Karpas-422 (cell line): Measurements from ENCODE around the gene DENND6A. TPM values are rescaled to one million over a fixed set of nuclear protein-coding genes. Genes with fewer than 3 reads are reported as not detected.
A peak's percentile ranks its signal among the peaks of the same experiment; 100 is the strongest.
"Not testable (repeated sequence)": the region's sequence is repeated elsewhere in the genome, so short reads cannot be mapped to it uniquely, and the experiment has no call there.

Experiments
- DNase-seq: peaks from one replicate; pipeline ENCODE4 v3.0.0-alpha.2; 2015
- H2AFZ ChIP-seq: fragments of 200-600 bp; sonication (generic); 2 replicates; pipeline ENCODE4 v1.6.1; 2014; ENCODE audit warnings: antibody characterized with exemption, low read length, mixed read lengths
- H3K27ac ChIP-seq: fragments of 200-600 bp; sonication (generic); 2 replicates; pipeline ENCODE4 v1.5.1; 2014; ENCODE audit warnings: mild to moderate bottlenecking, low read length, moderate library complexity
- H3K27me3 ChIP-seq: fragments of 200-600 bp; sonication (generic); 2 replicates; pipeline ENCODE4 v1.6.1; 2014; ENCODE audit warnings: low read length, mixed read lengths
- H3K36me3 ChIP-seq: fragments of 200-600 bp; sonication (generic); 2 replicates; pipeline ENCODE4 v1.6.1; 2014; ENCODE audit warnings: low read length, mixed read lengths; ENCODE audit not compliant: insufficient read depth
- H3K4me1 ChIP-seq: fragments of 200-600 bp; sonication (generic); 2 replicates; pipeline ENCODE4 v1.6.1; 2014; ENCODE audit warnings: mild to moderate bottlenecking, low read length, mixed read lengths
- H3K4me2 ChIP-seq: fragments of 200-600 bp; sonication (generic); 2 replicates; pipeline ENCODE4 v1.6.1; 2014; ENCODE audit warnings: low read length, low read depth, mild to moderate bottlenecking; ENCODE audit not compliant: poor library complexity, severe bottlenecking
- H3K4me3 ChIP-seq: fragments of 200-600 bp; sonication (generic); 2 replicates; pipeline ENCODE4 v1.5.1; 2014; ENCODE audit warnings: mild to moderate bottlenecking, antibody characterized with exemption, low read length, mixed read lengths
- H3K79me2 ChIP-seq: fragments of 200-600 bp; sonication (generic); 2 replicates; pipeline ENCODE4 v1.6.1; 2014; ENCODE audit warnings: mild to moderate bottlenecking, low read length, mixed read lengths
- H3K9ac ChIP-seq: fragments of 200-600 bp; sonication (generic); 2 replicates; pipeline ENCODE4 v1.6.0; 2014; ENCODE audit warnings: low read length
- H3K9me2 ChIP-seq: fragments of 200-600 bp; sonication (generic), shearing (Covaris generic); replicated peaks from 2 replicates; pipeline ENCODE4 v1.6.0; 2014; ENCODE audit warnings: mild to moderate bottlenecking, low read length, moderate library complexity; ENCODE audit not compliant: insufficient read depth
- H3K9me3 ChIP-seq: fragments of 300-700, 200-600 bp; sonication (generic); 2 replicates; pipeline ENCODE4 v1.6.1; 2014; ENCODE audit warnings: low read length, mixed read lengths
- H4K20me1 ChIP-seq: fragments of 200-600 bp; sonication (generic); 2 replicates; pipeline ENCODE4 v1.6.1; 2014; ENCODE audit warnings: mild to moderate bottlenecking, antibody characterized with exemption, low read length, low read depth; ENCODE audit not compliant: insufficient read depth
- total RNA-seq: library from RNA; depleted of rRNA; stranded (reverse); fragments of >200 nt; shearing (Covaris generic); gene quantifications from 2 replicates; pipeline ENCODE4 v1.2.3, GENCODE V29; 2014; ENCODE audit warnings: low replicate concordance

The DENND6A gene
- total RNA-seq, 1 experiment from 2014 or later, result 61.4 TPM

- peaks cover 33% of the 10 kb centered on the region for H3K36me3 ChIP-seq
- no peak overlapping the region for H2AFZ ChIP-seq
- H4K20me1 ChIP-seq, result no peaks in the 10 kb centered on the region
- H3K79me2 ChIP-seq, result 0 out of 2 replicates have a peak, but pooled peaks cover 2% of the 10 kb centered on the region
- DNase-seq, result no peak
- H3K27ac ChIP-seq, result no peak overlapping the region
- H3K4me3 ChIP-seq, result no peak overlapping the region
- no peaks in the 10 kb centered on the region for H3K4me1 ChIP-seq
- H3K9ac ChIP-seq, result no peak overlapping the region
- H3K9me3 ChIP-seq, result no peaks in the 10 kb centered on the region
- no peak overlapping the region for H3K4me2 ChIP-seq
- H3K27me3 ChIP-seq, result no peaks in the 10 kb centered on the region
- no peaks in the 10 kb centered on the region for H3K9me2 ChIP-seq
Observed at GRCh38 chr3:57622362-57622761, 70.5 kb downstream of the DENND6A start.

GRCh38 chr3:57617739-57618138, 75.1 kb downstream of the DENND6A start:
- Histone ChIP-seq H3K4me2 (no peak overlapping the region), H3K4me3 (no peak overlapping the region), H3K79me2 (0 out of 2 replicates have a peak, but pooled peaks cover 2% of the 10 kb centered on the region), H3K36me3 (peaks cover 9% of the 10 kb centered on the region; the same call in 1 of the 2 replicates), H3K9ac (no peak overlapping the region), H3K27ac (no peak overlapping the region), H3K9me2 (no peaks in the 10 kb centered on the region), H2AFZ (no peak overlapping the region), H4K20me1 (no peaks in the 10 kb centered on the region), H3K27me3 (no peaks in the 10 kb centered on the region), H3K4me1 (no peaks in the 10 kb centered on the region), H3K9me3 (no peaks in the 10 kb centered on the region)
- DNase-seq, result no peak

GRCh38 chr3:57616233-57616632, 76.6 kb downstream of the DENND6A start:
- Histone ChIP-seq H4K20me1 (no peaks in the 10 kb centered on the region), H3K79me2 (0 out of 2 replicates have a peak, but pooled peaks cover 2% of the 10 kb centered on the region), H3K9ac (no peak overlapping the region), H3K4me3 (no peak overlapping the region), H3K9me2 (no peaks in the 10 kb centered on the region), H3K27me3 (no peaks in the 10 kb centered on the region), H2AFZ (no peak overlapping the region), H3K36me3 (peaks cover 3% of the 10 kb centered on the region; the same call in 1 of the 2 replicates), H3K27ac (no peak overlapping the region), H3K9me3 (no peaks in the 10 kb centered on the region), H3K4me2 (no peak overlapping the region), H3K4me1 (no peaks in the 10 kb centered on the region)
- no peak for DNase-seq

GRCh38 chr3:57611870-57612269, 81.0 kb downstream of the DENND6A start:
- H3K36me3 ChIP-seq, H3K4me3 ChIP-seq, H3K9ac ChIP-seq, H4K20me1 ChIP-seq, H3K4me2 ChIP-seq, H3K4me1 ChIP-seq, H3K9me2 ChIP-seq, H2AFZ ChIP-seq, DNase-seq, H3K79me2 ChIP-seq, H3K27me3 ChIP-seq, H3K9me3 ChIP-seq, H3K27ac ChIP-seq: not testable (repeated sequence)

- peaks cover 25% of the 10 kb centered on the region for H3K36me3 ChIP-seq
- no peak overlapping the region for H2AFZ ChIP-seq
- H3K27me3 ChIP-seq, result no peaks in the 10 kb centered on the region
- no peak overlapping the region for H3K4me3 ChIP-seq
- H3K27ac ChIP-seq, result no peak overlapping the region
- H3K79me2 ChIP-seq, result peaks cover 7% of the 10 kb centered on the region
- no peak overlapping the region for H3K4me2 ChIP-seq
- no peaks in the 10 kb centered on the region for H4K20me1 ChIP-seq
- no peak overlapping the region for H3K9ac ChIP-seq
- no peaks in the 10 kb centered on the region for H3K9me2 ChIP-seq
- DNase-seq, result no peak
- no peaks in the 10 kb centered on the region for H3K4me1 ChIP-seq
- H3K9me3 ChIP-seq, result peaks cover 11% of the 10 kb centered on the region
Observed at GRCh38 chr3:57605683-57606082, 87.2 kb downstream of the DENND6A start.

GRCh38 chr3:57604971-57605370, 87.9 kb downstream of the DENND6A start:
- no peak overlapping the region for H3K27ac ChIP-seq
- H3K4me3 ChIP-seq, result no peak overlapping the region
- no peaks in the 10 kb centered on the region for H3K27me3 ChIP-seq
- no peak overlapping the region for H3K9ac ChIP-seq
- H3K4me1 ChIP-seq, result no peaks in the 10 kb centered on the region
- peaks cover 25% of the 10 kb centered on the region for H3K36me3 ChIP-seq
- no peak overlapping the region for H2AFZ ChIP-seq
- H3K9me2 ChIP-seq, result no peaks in the 10 kb centered on the region
- no peak for DNase-seq
- peaks cover 7% of the 10 kb centered on the region for H3K79me2 ChIP-seq
- H3K4me2 ChIP-seq, result no peak overlapping the region
- H3K9me3 ChIP-seq, result peaks cover 11% of the 10 kb centered on the region
- H4K20me1 ChIP-seq, result no peaks in the 10 kb centered on the region

- no peaks in the 10 kb centered on the region for H3K27me3 ChIP-seq
- H3K9ac ChIP-seq, result no peak overlapping the region
- peaks cover 13% of the 10 kb centered on the region for H3K36me3 ChIP-seq
- H3K9me2 ChIP-seq, result no peaks in the 10 kb centered on the region
- H2AFZ ChIP-seq, result no peak overlapping the region
- H4K20me1 ChIP-seq, result no peaks in the 10 kb centered on the region; the same call in 1 of the 2 replicates
- H3K4me2 ChIP-seq, result no peak overlapping the region
- peaks cover 42% of the 10 kb centered on the region for H3K79me2 ChIP-seq
- H3K9me3 ChIP-seq, result peaks cover under 1% of the 10 kb centered on the region
- peaks cover 18% of the 10 kb centered on the region for H3K4me1 ChIP-seq
- DNase-seq, result no peak
- no peak overlapping the region for H3K4me3 ChIP-seq
- H3K27ac ChIP-seq, result no peak overlapping the region
Observed at GRCh38 chr3:57600195-57600594, 92.7 kb downstream of the DENND6A start.

- Histone ChIP-seq H3K9me2 (no peaks in the 10 kb centered on the region), H3K79me2 (peaks cover 51% of the 10 kb centered on the region), H3K36me3 (peaks cover 12% of the 10 kb centered on the region; the same call in 1 of the 2 replicates), H3K9me3 (no peaks in the 10 kb centered on the region), H2AFZ (no peak overlapping the region), H4K20me1 (no peaks in the 10 kb centered on the region; the same call in 1 of the 2 replicates), H3K4me3 (peak overlapping the region; percentile 79), H3K9ac (peak overlapping the region; percentile 80), H3K4me1 (peaks cover 25% of the 10 kb centered on the region), H3K27me3 (no peaks in the 10 kb centered on the region), H3K27ac (peak overlapping the region; percentile 89; the same call in 1 of the 2 replicates), H3K4me2 (peak overlapping the region; percentile 81)
- DNase-seq, result peak; percentile 59
Observed at GRCh38 chr3:57598765-57599360, 94.0 kb downstream of the DENND6A start.
